GM23248 (cell line): ENCODE data around the gene SLC1A2.

ENCODE experiments used
- EZH2 ChIP-seq: fragments of 200-600 bp; sonication (generic); IDR thresholded peaks from 2 replicates; pipeline ENCODE4 v1.6.1; 2018; ENCODE audit warnings: antibody characterized with exemption, mild to moderate bottlenecking; ENCODE audit not compliant: insufficient read depth, poor library complexity, severe bottlenecking
- EZH2phosphoT487 ChIP-seq: fragments of 200-600 bp; sonication (generic); IDR thresholded peaks from 2 replicates; pipeline ENCODE4 v1.6.1; 2018; ENCODE audit warnings: antibody characterized with exemption, moderate library complexity, mild to moderate bottlenecking, low read depth; ENCODE audit not compliant: insufficient read depth

GRCh38 chr11:35433588-35433987 lies 14.2 kb upstream of the SLC1A2 start:
- no peak for TF ChIP-seq EZH2
- no peak for TF ChIP-seq EZH2phosphoT487
